ENCODE data around the gene LOXL4.

LOXL4 gene

GRCh38 chr10:98274562-98274961, 6.6 kb upstream of the LOXL4 start:
- H3K9ac ChIP-seq (ENCODE audit: low read depth in 1 of 2, low read length in 2 of 2) = no peak overlapping the region
- peaks cover 11 to 12% of the 10 kb centered on the region in 2 donors for H3K27me3 ChIP-seq (ENCODE audit: control insufficient read depth in 1 of 2, insufficient read depth in 2 of 2, low read length in 2 of 2)
- H3K27ac ChIP-seq (ENCODE audit: low read depth, low read length) = no peak overlapping the region
- H3K4me1 ChIP-seq (ENCODE audit: control insufficient read depth in 1 of 2, insufficient read depth in 2 of 2, low read length in 2 of 2) = no peaks in the 10 kb centered on the region
- H3K36me3 ChIP-seq (ENCODE audit: control insufficient read depth in 1 of 2, insufficient read depth in 2 of 2, low read length in 2 of 2) = no peaks in the 10 kb centered on the region
- no peak overlapping the region for H3K4me3 ChIP-seq (ENCODE audit: low read depth in 1 of 2, low read length in 2 of 2)
- H3K9me3 ChIP-seq (ENCODE audit: control insufficient read depth in 1 of 2, low read length in 2 of 2) = no peaks in the 10 kb centered on the region

- no peak overlapping the region for H3K4me3 ChIP-seq (ENCODE audit: low read depth in 1 of 2, low read length in 2 of 2)
- no peak overlapping the region for H3K9ac ChIP-seq (ENCODE audit: low read depth in 1 of 2, low read length in 2 of 2)
- H3K27me3 ChIP-seq (ENCODE audit: control insufficient read depth in 1 of 2, insufficient read depth in 2 of 2, low read length in 2 of 2) = peaks cover 20 to 23% of the 10 kb centered on the region in 2 donors
- H3K4me1 ChIP-seq (ENCODE audit: control insufficient read depth in 1 of 2, insufficient read depth in 2 of 2, low read length in 2 of 2) = peaks cover 0 to 5% of the 10 kb centered on the region in 2 donors
- no peak overlapping the region for H3K27ac ChIP-seq (ENCODE audit: low read depth, low read length)
- H3K9me3 ChIP-seq (ENCODE audit: control insufficient read depth in 1 of 2, low read length in 2 of 2) = no peaks in the 10 kb centered on the region
- no peaks in the 10 kb centered on the region for H3K36me3 ChIP-seq (ENCODE audit: control insufficient read depth in 1 of 2, insufficient read depth in 2 of 2, low read length in 2 of 2)
Measured at GRCh38 chr10:98273057-98273850, 5.3 kb upstream of the LOXL4 start.

- Histone ChIP-seq H3K27ac (ENCODE audit: low read depth, low read length) (no peak overlapping the region), H3K4me3 (ENCODE audit: low read depth in 1 of 2, low read length in 2 of 2) (no peak overlapping the region), H3K9ac (ENCODE audit: low read depth in 1 of 2, low read length in 2 of 2) (no peak overlapping the region)
Measured at GRCh38 chr10:98272656-98273055, 4.7 kb upstream of the LOXL4 start.

GRCh38 chr10:98272245-98272644, 4.3 kb upstream of the LOXL4 start:
- Histone ChIP-seq H3K27ac (ENCODE audit: low read depth, low read length) (no peak overlapping the region), H3K36me3 (ENCODE audit: control insufficient read depth in 1 of 2, insufficient read depth in 2 of 2, low read length in 2 of 2) (no peaks in the 10 kb centered on the region)

More at GRCh38 chr10:98272656-98273055, 4.7 kb upstream of the LOXL4 start:
- no peaks in the 10 kb centered on the region for H3K36me3 ChIP-seq (ENCODE audit: control insufficient read depth in 1 of 2, insufficient read depth in 2 of 2, low read length in 2 of 2)
- H3K4me1 ChIP-seq (ENCODE audit: control insufficient read depth in 1 of 2, insufficient read depth in 2 of 2, low read length in 2 of 2) = peaks cover 0 to 6% of the 10 kb centered on the region in 2 donors
- peaks cover 22 to 26% of the 10 kb centered on the region in 2 donors for H3K27me3 ChIP-seq (ENCODE audit: control insufficient read depth in 1 of 2, insufficient read depth in 2 of 2, low read length in 2 of 2)
- H3K9me3 ChIP-seq (ENCODE audit: control insufficient read depth in 1 of 2, low read length in 2 of 2) = no peaks in the 10 kb centered on the region

GRCh38 chr10:98270786-98271185, 2.8 kb upstream of the LOXL4 start:
- H3K9ac ChIP-seq (ENCODE audit: low read depth in 1 of 2, low read length in 2 of 2) = no peak overlapping the region
- no peaks in the 10 kb centered on the region for H3K36me3 ChIP-seq (ENCODE audit: control insufficient read depth in 1 of 2, insufficient read depth in 2 of 2, low read length in 2 of 2)
- no peak overlapping the region for H3K4me3 ChIP-seq (ENCODE audit: low read depth in 1 of 2, low read length in 2 of 2)
- peaks cover 28 to 37% of the 10 kb centered on the region in 2 donors for H3K27me3 ChIP-seq (ENCODE audit: control insufficient read depth in 1 of 2, insufficient read depth in 2 of 2, low read length in 2 of 2)
- H3K4me1 ChIP-seq (ENCODE audit: control insufficient read depth in 1 of 2, insufficient read depth in 2 of 2, low read length in 2 of 2) = peaks cover 0 to 13% of the 10 kb centered on the region in 2 donors
- H3K27ac ChIP-seq (ENCODE audit: low read depth, low read length) = no peak overlapping the region
- no peaks in the 10 kb centered on the region for H3K9me3 ChIP-seq (ENCODE audit: control insufficient read depth in 1 of 2, low read length in 2 of 2)

More at GRCh38 chr10:98272245-98272644, 4.3 kb upstream of the LOXL4 start:
- peaks cover 26 to 30% of the 10 kb centered on the region in 2 donors for H3K27me3 ChIP-seq (ENCODE audit: control insufficient read depth in 1 of 2, insufficient read depth in 2 of 2, low read length in 2 of 2)
- H3K4me3 ChIP-seq (ENCODE audit: low read depth in 1 of 2, low read length in 2 of 2) = no peak overlapping the region
- peaks cover 0 to 11% of the 10 kb centered on the region in 2 donors for H3K4me1 ChIP-seq (ENCODE audit: control insufficient read depth in 1 of 2, insufficient read depth in 2 of 2, low read length in 2 of 2)
- no peaks in the 10 kb centered on the region for H3K9me3 ChIP-seq (ENCODE audit: control insufficient read depth in 1 of 2, low read length in 2 of 2)
- H3K9ac ChIP-seq (ENCODE audit: low read depth in 1 of 2, low read length in 2 of 2) = no peak overlapping the region

- Histone ChIP-seq H3K4me3 (ENCODE audit: low read depth in 1 of 2, low read length in 2 of 2) (no peak overlapping the region), H3K9me3 (ENCODE audit: control insufficient read depth in 1 of 2, low read length in 2 of 2) (no peaks in the 10 kb centered on the region), H3K9ac (ENCODE audit: low read depth in 1 of 2, low read length in 2 of 2) (no peak overlapping the region), H3K4me1 (ENCODE audit: control insufficient read depth in 1 of 2, insufficient read depth in 2 of 2, low read length in 2 of 2) (peaks cover 0 to 13% of the 10 kb centered on the region in 2 donors), H3K27me3 (ENCODE audit: control insufficient read depth in 1 of 2, insufficient read depth in 2 of 2, low read length in 2 of 2) (peaks cover 28 to 40% of the 10 kb centered on the region in 2 donors), H3K27ac (ENCODE audit: low read depth, low read length) (no peak overlapping the region), H3K36me3 (ENCODE audit: control insufficient read depth in 1 of 2, insufficient read depth in 2 of 2, low read length in 2 of 2) (no peaks in the 10 kb centered on the region)
Measured at GRCh38 chr10:98270073-98270740, 2.2 kb upstream of the LOXL4 start.

- peak overlapping the region; percentile 32 for H3K27ac ChIP-seq (ENCODE audit: low read depth, low read length)
Measured at GRCh38 chr10:98269435-98269912, 1.5 kb upstream of the LOXL4 start.

GRCh38 chr10:98268694-98269431, 869 bp upstream of the LOXL4 start:
- Histone ChIP-seq H3K36me3 (ENCODE audit: control insufficient read depth in 1 of 2, insufficient read depth in 2 of 2, low read length in 2 of 2) (no peaks in the 10 kb centered on the region), H3K4me3 (ENCODE audit: low read depth in 1 of 2, low read length in 2 of 2) (peak overlapping the region; percentile 47 to 60), H3K4me1 (ENCODE audit: control insufficient read depth in 1 of 2, insufficient read depth in 2 of 2, low read length in 2 of 2) (peaks cover 0 to 13% of the 10 kb centered on the region in 2 donors), H3K27ac (ENCODE audit: low read depth, low read length) (no peak overlapping the region), H3K9ac (ENCODE audit: low read depth in 1 of 2, low read length in 2 of 2) (peak overlapping the region in 1 of 2 donors; percentile 43), H3K27me3 (ENCODE audit: control insufficient read depth in 1 of 2, insufficient read depth in 2 of 2, low read length in 2 of 2) (peaks cover 28 to 40% of the 10 kb centered on the region in 2 donors), H3K9me3 (ENCODE audit: control insufficient read depth in 1 of 2, low read length in 2 of 2) (no peaks in the 10 kb centered on the region)

More at GRCh38 chr10:98269435-98269912, 1.5 kb upstream of the LOXL4 start:
- peaks cover 0 to 13% of the 10 kb centered on the region in 2 donors for H3K4me1 ChIP-seq (ENCODE audit: control insufficient read depth in 1 of 2, insufficient read depth in 2 of 2, low read length in 2 of 2)
- H3K36me3 ChIP-seq (ENCODE audit: control insufficient read depth in 1 of 2, insufficient read depth in 2 of 2, low read length in 2 of 2) = no peaks in the 10 kb centered on the region
- peaks cover 28 to 40% of the 10 kb centered on the region in 2 donors for H3K27me3 ChIP-seq (ENCODE audit: control insufficient read depth in 1 of 2, insufficient read depth in 2 of 2, low read length in 2 of 2)
- no peak overlapping the region for H3K9ac ChIP-seq (ENCODE audit: low read depth in 1 of 2, low read length in 2 of 2)
- no peak overlapping the region for H3K4me3 ChIP-seq (ENCODE audit: low read depth in 1 of 2, low read length in 2 of 2)
- H3K9me3 ChIP-seq (ENCODE audit: control insufficient read depth in 1 of 2, low read length in 2 of 2) = no peaks in the 10 kb centered on the region

GRCh38 chr10:98267069-98267893, 713 bp downstream of the LOXL4 start:
- peak overlapping the region; percentile 48 to 52 for H3K4me3 ChIP-seq (ENCODE audit: low read depth in 1 of 2, low read length in 2 of 2)
- peaks cover 0 to 13% of the 10 kb centered on the region in 2 donors for H3K4me1 ChIP-seq (ENCODE audit: control insufficient read depth in 1 of 2, insufficient read depth in 2 of 2, low read length in 2 of 2)
- H3K9ac ChIP-seq (ENCODE audit: low read depth in 1 of 2, low read length in 2 of 2) = peak overlapping the region; percentile 43
- H3K27me3 ChIP-seq (ENCODE audit: control insufficient read depth in 1 of 2, insufficient read depth in 2 of 2, low read length in 2 of 2) = peaks cover 25 to 40% of the 10 kb centered on the region in 2 donors
- peak overlapping the region; percentile 42 for H3K27ac ChIP-seq (ENCODE audit: low read depth, low read length)
- H3K36me3 ChIP-seq (ENCODE audit: control insufficient read depth in 1 of 2, insufficient read depth in 2 of 2, low read length in 2 of 2) = no peaks in the 10 kb centered on the region
- no peaks in the 10 kb centered on the region for H3K9me3 ChIP-seq (ENCODE audit: control insufficient read depth in 1 of 2, low read length in 2 of 2)

All from duodenal mucosa (tissue), 2 donors.